ENCODE measurements around the gene ZNF638.

- TF ChIP-seq CTCF (IDR thresholded peaks at IDR 0.05) (no peak), POLR2AphosphoS5 (IDR thresholded peaks at IDR 0.05; ENCODE audit: low read depth, low read length) (no peak)
- TF ChIP-seq, protein P1, sequence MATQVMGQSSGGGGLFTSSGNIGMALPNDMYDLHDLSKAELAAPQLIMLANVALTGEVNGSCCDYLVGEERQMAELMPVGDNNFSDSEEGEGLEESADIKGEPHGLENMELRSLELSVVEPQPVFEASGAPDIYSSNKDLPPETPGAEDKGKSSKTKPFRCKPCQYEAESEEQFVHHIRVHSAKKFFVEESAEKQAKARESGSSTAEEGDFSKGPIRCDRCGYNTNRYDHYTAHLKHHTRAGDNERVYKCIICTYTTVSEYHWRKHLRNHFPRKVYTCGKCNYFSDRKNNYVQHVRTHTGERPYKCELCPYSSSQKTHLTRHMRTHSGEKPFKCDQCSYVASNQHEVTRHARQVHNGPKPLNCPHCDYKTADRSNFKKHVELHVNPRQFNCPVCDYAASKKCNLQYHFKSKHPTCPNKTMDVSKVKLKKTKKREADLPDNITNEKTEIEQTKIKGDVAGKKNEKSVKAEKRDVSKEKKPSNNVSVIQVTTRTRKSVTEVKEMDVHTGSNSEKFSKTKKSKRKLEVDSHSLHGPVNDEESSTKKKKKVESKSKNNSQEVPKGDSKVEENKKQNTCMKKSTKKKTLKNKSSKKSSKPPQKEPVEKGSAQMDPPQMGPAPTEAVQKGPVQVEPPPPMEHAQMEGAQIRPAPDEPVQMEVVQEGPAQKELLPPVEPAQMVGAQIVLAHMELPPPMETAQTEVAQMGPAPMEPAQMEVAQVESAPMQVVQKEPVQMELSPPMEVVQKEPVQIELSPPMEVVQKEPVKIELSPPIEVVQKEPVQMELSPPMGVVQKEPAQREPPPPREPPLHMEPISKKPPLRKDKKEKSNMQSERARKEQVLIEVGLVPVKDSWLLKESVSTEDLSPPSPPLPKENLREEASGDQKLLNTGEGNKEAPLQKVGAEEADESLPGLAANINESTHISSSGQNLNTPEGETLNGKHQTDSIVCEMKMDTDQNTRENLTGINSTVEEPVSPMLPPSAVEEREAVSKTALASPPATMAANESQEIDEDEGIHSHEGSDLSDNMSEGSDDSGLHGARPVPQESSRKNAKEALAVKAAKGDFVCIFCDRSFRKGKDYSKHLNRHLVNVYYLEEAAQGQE (IDR thresholded peaks at IDR 0.05; ENCODE audit: insufficient read depth in 1 of 2, low read depth in 2 of 2, low read length in 1 of 2) = no peak
These were observed 38.4 kb downstream of the ZNF638 start for GRCh38 chr2:71370015-71370414.

Measured in Panc1 (cell line).